LNCAP (cell line): ENCODE results near the gene CCDC27.

Experiments
- CTCF ChIP-seq: fragments of 450-650 bp; IDR thresholded peaks from 2 replicates; pipeline ENCODE4 v1.5.1; 2017; ENCODE audit warnings: mild to moderate bottlenecking

The CCDC27 gene

GRCh38 chr1:3807769-3808168, 55.5 kb downstream of the CCDC27 start:
- no peak for TF ChIP-seq CTCF

- TF ChIP-seq CTCF = no peak
Observed at GRCh38 chr1:3809680-3810079, 57.4 kb downstream of the CCDC27 start.

- no peak for TF ChIP-seq CTCF
Observed at GRCh38 chr1:3811595-3811911, 59.3 kb downstream of the CCDC27 start.

- TF ChIP-seq CTCF = no peak
Observed at GRCh38 chr1:3814065-3814464, 61.8 kb downstream of the CCDC27 start.

GRCh38 chr1:3814771-3815561, 62.7 kb downstream of the CCDC27 start:
- no peak for TF ChIP-seq CTCF

DNA sequence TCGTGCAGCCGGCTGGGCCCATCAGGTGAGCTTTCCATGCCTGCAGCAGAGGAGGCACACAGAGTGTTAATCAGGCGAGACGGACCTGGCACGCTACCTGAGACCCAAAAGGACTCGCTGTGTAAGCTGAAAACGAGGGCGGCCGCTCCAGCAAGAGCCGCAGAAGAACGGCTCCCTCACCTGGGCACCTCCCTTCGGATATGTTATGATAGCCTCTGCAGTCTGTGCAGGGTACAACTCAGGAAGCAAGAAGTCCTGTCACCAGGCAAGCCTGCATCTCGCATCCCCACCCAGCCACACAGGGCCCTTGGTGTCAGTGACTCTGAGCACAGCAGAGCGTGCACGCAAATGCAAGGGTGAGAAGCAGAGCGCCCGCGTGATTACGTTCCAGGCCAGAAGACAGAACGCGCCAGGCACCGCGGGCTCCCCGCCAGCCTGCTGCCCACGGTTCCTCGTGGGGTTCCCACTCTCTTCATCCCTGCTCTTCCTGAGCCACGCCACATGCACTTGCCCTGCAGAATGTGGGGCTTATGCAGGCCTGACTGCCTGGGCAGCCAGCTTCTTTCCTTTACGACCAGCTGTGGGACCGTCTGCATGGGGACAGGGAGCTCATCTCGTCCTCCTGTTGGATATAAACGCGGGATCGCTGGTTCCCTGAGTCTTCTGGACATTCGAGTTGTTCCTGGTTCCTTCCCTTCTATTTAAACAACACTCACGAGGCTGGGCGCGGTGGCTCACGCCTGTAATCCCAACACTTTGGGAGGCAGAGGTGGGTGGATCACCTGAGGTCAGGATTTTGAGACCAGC, 64.3 kb downstream of the CCDC27 start:
- TF ChIP-seq CTCF = no peak

GRCh38 chr1:3817138-3817740, 65.0 kb downstream of the CCDC27 start:
- no peak for TF ChIP-seq CTCF
